ENCODE data around the gene SLC26A11.

SLC26A11 gene

GRCh38 chr17:80212109-80212508, 8.1 kb upstream of the SLC26A11 start:
- H3K27me3 ChIP-seq (ENCODE audit: insufficient read depth, low read length), result no peaks in the 10 kb centered on the region
- no peaks in the 10 kb centered on the region for H3K79me1 ChIP-seq (ENCODE audit: low read length)
- H2BK5ac ChIP-seq (ENCODE audit: low read depth, low read length, poor library complexity), result no peak overlapping the region
- no peak overlapping the region for H2AFZ ChIP-seq (ENCODE audit: insufficient read depth, low read length, poor library complexity)
- no peak overlapping the region for H3K4me2 ChIP-seq (ENCODE audit: low read length)
- no peak overlapping the region for H3K18ac ChIP-seq (ENCODE audit: low read length)
- no peaks in the 10 kb centered on the region for H3K79me2 ChIP-seq (ENCODE audit: control insufficient read depth, insufficient read depth, low read length, poor library complexity)
- no peak overlapping the region for H2BK120ac ChIP-seq (ENCODE audit: insufficient read depth, low read length, poor library complexity)
- H4K8ac ChIP-seq (ENCODE audit: low read depth, low read length), result no peak overlapping the region
- H3K4me3 ChIP-seq (ENCODE audit: low read depth, low read length), result no peak overlapping the region
- no peaks in the 10 kb centered on the region for H3K9me3 ChIP-seq (ENCODE audit: insufficient read depth, low read depth, low read length)
- H2BK12ac ChIP-seq (ENCODE audit: low read length), result no peak overlapping the region
- no peak overlapping the region for H3K4ac ChIP-seq (ENCODE audit: low read depth, low read length)
- no peaks in the 10 kb centered on the region for H3K4me1 ChIP-seq (ENCODE audit: control insufficient read depth in 1 of 2, insufficient read depth in 2 of 2, low read length in 2 of 2)
- H4K12ac ChIP-seq (ENCODE audit: low read depth, low read length), result no peak overlapping the region
- no peak overlapping the region for H3K23ac ChIP-seq (ENCODE audit: low read length)
- H4K91ac ChIP-seq (ENCODE audit: low read depth, low read length), result no peak overlapping the region
- H3K36me3 ChIP-seq (ENCODE audit: control insufficient read depth in 1 of 2, insufficient read depth in 2 of 2, low read length in 2 of 2), result peaks cover 72 to 75% of the 10 kb centered on the region in 2 experiments
- DNase-seq, result no peak
- no peak overlapping the region for H3K14ac ChIP-seq (ENCODE audit: low read length)
- H3K9ac ChIP-seq (ENCODE audit: low read length), result no peak overlapping the region
- no peak overlapping the region for H3K27ac ChIP-seq (ENCODE audit: low read depth, low read length)
- no CpG with 5 or more reads among the region's 22 CpGs for WGBS (ENCODE audit: extremely low coverage, insufficient coverage, insufficient read length)
- no peak overlapping the region for H2AK5ac ChIP-seq (ENCODE audit: low read length)

- Histone ChIP-seq H3K36me3 (ENCODE audit: control insufficient read depth in 1 of 2, insufficient read depth in 2 of 2, low read length in 2 of 2) (peaks cover 72 to 79% of the 10 kb centered on the region in 2 experiments), H3K27ac (ENCODE audit: low read depth, low read length) (no peak overlapping the region), H3K79me1 (ENCODE audit: low read length) (no peaks in the 10 kb centered on the region), H2AFZ (ENCODE audit: insufficient read depth, low read length, poor library complexity) (no peak overlapping the region), H3K9me3 (ENCODE audit: insufficient read depth, low read depth, low read length) (no peaks in the 10 kb centered on the region), H2BK120ac (ENCODE audit: insufficient read depth, low read length, poor library complexity) (no peak overlapping the region), H3K9ac (ENCODE audit: low read length) (no peak overlapping the region), H3K14ac (ENCODE audit: low read length) (no peak overlapping the region), H3K27me3 (ENCODE audit: insufficient read depth, low read length) (no peaks in the 10 kb centered on the region), H4K8ac (ENCODE audit: low read depth, low read length) (no peak overlapping the region), H4K91ac (ENCODE audit: low read depth, low read length) (no peak overlapping the region), H3K23ac (ENCODE audit: low read length) (no peak overlapping the region), H2BK12ac (ENCODE audit: low read length) (no peak overlapping the region), H3K79me2 (ENCODE audit: control insufficient read depth, insufficient read depth, low read length, poor library complexity) (no peaks in the 10 kb centered on the region), H3K4me2 (ENCODE audit: low read length) (no peak overlapping the region), H3K4me1 (ENCODE audit: control insufficient read depth in 1 of 2, insufficient read depth in 2 of 2, low read length in 2 of 2) (no peaks in the 10 kb centered on the region), H2AK5ac (ENCODE audit: low read length) (no peak overlapping the region), H2BK5ac (ENCODE audit: low read depth, low read length, poor library complexity) (no peak overlapping the region), H3K18ac (ENCODE audit: low read length) (no peak overlapping the region), H4K12ac (ENCODE audit: low read depth, low read length) (no peak overlapping the region), H3K4ac (ENCODE audit: low read depth, low read length) (no peak overlapping the region), H3K4me3 (ENCODE audit: low read depth, low read length) (no peak overlapping the region)
- no CpG with 5 or more reads among the region's 12 CpGs for WGBS (ENCODE audit: extremely low coverage, insufficient coverage, insufficient read length)
- DNase-seq, result no peak
These were observed 7.7 kb upstream of the SLC26A11 start for GRCh38 chr17:80212511-80212910.

DNA sequence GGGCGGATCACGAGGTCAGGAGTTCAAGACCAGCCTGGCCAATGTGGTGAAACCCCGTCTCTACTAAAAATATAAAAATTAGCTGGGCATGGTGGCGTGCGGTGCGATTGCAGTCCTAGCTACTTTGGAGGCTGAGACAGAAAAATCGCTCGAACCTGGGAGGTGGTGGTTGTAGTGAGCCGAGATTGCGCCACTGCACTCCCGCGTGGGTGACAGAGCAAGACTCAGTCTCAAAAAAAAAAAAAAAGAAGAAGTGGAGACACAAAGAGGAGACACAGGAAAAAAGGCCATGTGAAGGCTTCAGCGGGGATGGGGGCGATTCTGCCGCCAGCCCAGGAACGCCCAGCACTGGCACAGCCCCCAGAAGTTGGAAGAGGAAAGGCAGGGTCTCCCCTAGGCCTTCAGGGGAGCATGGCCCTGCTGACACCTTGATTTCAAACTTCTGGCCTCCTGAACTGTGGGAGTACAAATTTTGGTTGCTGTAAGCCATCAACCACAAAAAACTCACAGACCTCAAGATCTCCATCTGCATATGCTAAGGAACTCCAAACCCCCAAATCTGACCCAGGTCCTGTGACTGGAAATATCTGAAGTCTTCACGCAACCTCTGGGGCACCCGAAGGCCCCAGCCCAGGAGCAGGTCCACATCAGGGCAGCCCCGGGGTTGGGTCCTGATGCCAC, 7.1 kb upstream of the SLC26A11 start:
- Histone ChIP-seq H3K9me3 (ENCODE audit: insufficient read depth, low read depth, low read length) (no peaks in the 10 kb centered on the region), H3K4me3 (ENCODE audit: low read depth, low read length) (no peak overlapping the region), H4K12ac (ENCODE audit: low read depth, low read length) (no peak overlapping the region), H3K27me3 (ENCODE audit: insufficient read depth, low read length) (no peaks in the 10 kb centered on the region), H4K8ac (ENCODE audit: low read depth, low read length) (no peak overlapping the region), H3K4ac (ENCODE audit: low read depth, low read length) (no peak overlapping the region), H3K36me3 (ENCODE audit: control insufficient read depth in 1 of 2, insufficient read depth in 2 of 2, low read length in 2 of 2) (peaks cover 68 to 83% of the 10 kb centered on the region in 2 experiments), H2BK5ac (ENCODE audit: low read depth, low read length, poor library complexity) (no peak overlapping the region), H2BK12ac (ENCODE audit: low read length) (no peak overlapping the region), H2AK5ac (ENCODE audit: low read length) (no peak overlapping the region), H3K79me2 (ENCODE audit: control insufficient read depth, insufficient read depth, low read length, poor library complexity) (no peaks in the 10 kb centered on the region), H3K14ac (ENCODE audit: low read length) (no peak overlapping the region), H3K79me1 (ENCODE audit: low read length) (no peaks in the 10 kb centered on the region), H3K18ac (ENCODE audit: low read length) (no peak overlapping the region), H3K23ac (ENCODE audit: low read length) (no peak overlapping the region), H3K4me2 (ENCODE audit: low read length) (no peak overlapping the region), H3K27ac (ENCODE audit: low read depth, low read length) (no peak overlapping the region), H4K91ac (ENCODE audit: low read depth, low read length) (no peak overlapping the region), H2AFZ (ENCODE audit: insufficient read depth, low read length, poor library complexity) (no peak overlapping the region), H3K4me1 (ENCODE audit: control insufficient read depth in 1 of 2, insufficient read depth in 2 of 2, low read length in 2 of 2) (no peaks in the 10 kb centered on the region), H3K9ac (ENCODE audit: low read length) (no peak overlapping the region), H2BK120ac (ENCODE audit: insufficient read depth, low read length, poor library complexity) (no peak overlapping the region)
- peak in 1 of 2 donors; percentile 13 for DNase-seq
- WGBS (ENCODE audit: extremely low coverage, insufficient coverage, insufficient read length), result no CpG with 5 or more reads among the region's 19 CpGs

DNA sequence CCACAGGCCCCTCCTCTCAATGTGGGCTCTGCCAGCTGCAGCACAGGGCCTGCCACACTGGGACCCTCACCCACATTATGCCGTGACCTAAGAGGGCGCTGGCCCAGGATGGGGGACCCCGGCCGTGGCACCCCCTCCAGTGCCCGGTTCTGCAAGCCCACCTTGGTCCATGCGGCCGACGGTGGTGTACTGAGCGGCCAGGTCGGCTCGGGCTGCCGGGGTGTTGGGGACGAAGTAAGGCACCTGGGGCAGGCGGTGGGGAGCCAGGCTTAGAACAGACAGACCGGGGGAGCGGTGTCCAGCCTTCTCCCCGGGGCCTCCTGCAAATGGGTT, 6.6 kb upstream of the SLC26A11 start:
- Histone ChIP-seq H3K27ac (ENCODE audit: low read depth, low read length) (no peak overlapping the region), H4K12ac (ENCODE audit: low read depth, low read length) (no peak overlapping the region), H3K4me2 (ENCODE audit: low read length) (no peak overlapping the region), H3K4ac (ENCODE audit: low read depth, low read length) (no peak overlapping the region), H2AFZ (ENCODE audit: insufficient read depth, low read length, poor library complexity) (no peak overlapping the region), H3K18ac (ENCODE audit: low read length) (no peak overlapping the region), H3K79me1 (ENCODE audit: low read length) (no peaks in the 10 kb centered on the region), H3K4me3 (ENCODE audit: low read depth, low read length) (no peak overlapping the region), H2BK5ac (ENCODE audit: low read depth, low read length, poor library complexity) (no peak overlapping the region), H4K91ac (ENCODE audit: low read depth, low read length) (no peak overlapping the region), H3K36me3 (ENCODE audit: control insufficient read depth in 1 of 2, insufficient read depth in 2 of 2, low read length in 2 of 2) (peaks cover 64 to 79% of the 10 kb centered on the region in 2 experiments), H2BK12ac (ENCODE audit: low read length) (no peak overlapping the region), H2AK5ac (ENCODE audit: low read length) (no peak overlapping the region), H3K4me1 (ENCODE audit: control insufficient read depth in 1 of 2, insufficient read depth in 2 of 2, low read length in 2 of 2) (no peaks in the 10 kb centered on the region), H3K9me3 (ENCODE audit: insufficient read depth, low read depth, low read length) (no peaks in the 10 kb centered on the region), H2BK120ac (ENCODE audit: insufficient read depth, low read length, poor library complexity) (no peak overlapping the region), H4K8ac (ENCODE audit: low read depth, low read length) (no peak overlapping the region), H3K23ac (ENCODE audit: low read length) (no peak overlapping the region), H3K14ac (ENCODE audit: low read length) (no peak overlapping the region), H3K9ac (ENCODE audit: low read length) (no peak overlapping the region), H3K79me2 (ENCODE audit: control insufficient read depth, insufficient read depth, low read length, poor library complexity) (no peaks in the 10 kb centered on the region), H3K27me3 (ENCODE audit: insufficient read depth, low read length) (no peaks in the 10 kb centered on the region)
- DNase-seq, result no peak
- no CpG with 5 or more reads among the region's 17 CpGs for WGBS (ENCODE audit: extremely low coverage, insufficient coverage, insufficient read length)
